Stimulated activated CD4-positive, alpha-beta T cell treated with anti-CD3 and anti-CD28 coated beads, Interleukin-2, amount 100 ng/mL, for 24 hours (primary cell): ENCODE data around the gene ZNF581.

Source experiments
- DNase-seq, 2 donors: peaks; one replicate each; pipeline ENCODE4 v3.0.0-alpha.2; 2020

Gene ZNF581

GRCh38 chr19:55683449-55684261 is 40.2 kb downstream of the ZNF581 start:
- DNase-seq: no peak

GRCh38 chr19:55684946-55685681 is 41.7 kb downstream of the ZNF581 start:
- no peak for DNase-seq

- no peak for DNase-seq
Observed at GRCh38 chr19:55685776-55686175, 42.3 kb downstream of the ZNF581 start.

- no peak for DNase-seq
Observed at GRCh38 chr19:55686311-55687050, 43.0 kb downstream of the ZNF581 start.

GRCh38 chr19:55687281-55688201 is 44.1 kb downstream of the ZNF581 start:
- DNase-seq: no peak

- DNase-seq: no peak
Observed at GRCh38 chr19:55688422-55689218, 45.2 kb downstream of the ZNF581 start.

GRCh38 chr19:55689411-55690108 is 46.1 kb downstream of the ZNF581 start:
- DNase-seq: no peak

- no peak for DNase-seq
Observed at GRCh38 chr19:55690109-55690768, 46.8 kb downstream of the ZNF581 start.

GRCh38 chr19:55690769-55691545 is 47.5 kb downstream of the ZNF581 start:
- DNase-seq: no peak

- no peak for DNase-seq
Observed at GRCh38 chr19:55691561-55692481, 48.4 kb downstream of the ZNF581 start.

- DNase-seq: no peak
Observed at GRCh38 chr19:55692681-55693081, 49.2 kb downstream of the ZNF581 start.

- no peak for DNase-seq
Observed at GRCh38 chr19:55693336-55693974, 50.0 kb downstream of the ZNF581 start.

- no peak for DNase-seq
Observed at GRCh38 chr19:55694241-55694655, 50.8 kb downstream of the ZNF581 start.

GRCh38 chr19:55694656-55695491 is 51.4 kb downstream of the ZNF581 start:
- DNase-seq: no peak
